Endometrial microvascular endothelial cells (primary cell): ENCODE measurements around the gene POU2F3. TPM values are rescaled to one million over a fixed set of nuclear protein-coding genes. Genes with fewer than 3 reads are reported as not detected.

Experiments
- in situ Hi-C: cut with HindIII; loops from 2 replicates; pipeline ENCODE4 v1.10.0; 2017; ENCODE audit warnings: low sequenced_read_pairs, low pct_unique_long_range_greater_than_20kb; ENCODE audit errors: inconsistent ontology term
- total RNA-seq: library from RNA; depleted of rRNA; stranded (reverse); fragments of >200 nt; gene quantifications from one replicate; pipeline ENCODE4 v1.2.3, GENCODE V29; 2015; ENCODE audit errors: inconsistent ontology term

POU2F3 gene
- total RNA-seq, 1 donor from 2014 or later = 0.93 TPM

GRCh38 chr11:120344302-120345004 is 104.5 kb downstream of the POU2F3 start:
- in situ Hi-C loops = loop anchor here (25.0 kb wide), 1 partner anchor 143 kb away; no protein-coding TSS in a partner anchor

- in situ Hi-C loops = loop anchor here (25.0 kb wide), 1 partner anchor 141 kb away; no protein-coding TSS in a partner anchor
Measured at GRCh38 chr11:120346233-120346632, 106.3 kb downstream of the POU2F3 start.

- in situ Hi-C loops = no loop called here
Measured at GRCh38 chr11:120350637-120351036, 110.7 kb downstream of the POU2F3 start.

GRCh38 chr11:120352405-120352804 is 112.5 kb downstream of the POU2F3 start:
- in situ Hi-C loops = no loop called here

GRCh38 chr11:120354068-120354467 is 114.1 kb downstream of the POU2F3 start:
- in situ Hi-C loops = no loop called here

- in situ Hi-C loops = no loop called here
Measured at GRCh38 chr11:120354779-120355178, 114.8 kb downstream of the POU2F3 start.

GRCh38 chr11:120357620-120358019 is 117.7 kb downstream of the POU2F3 start:
- in situ Hi-C loops = no loop called here

GRCh38 chr11:120358729-120359128 is 118.8 kb downstream of the POU2F3 start:
- in situ Hi-C loops = no loop called here

GRCh38 chr11:120363436-120363835 is 123.5 kb downstream of the POU2F3 start:
- in situ Hi-C loops = no loop called here

- in situ Hi-C loops = no loop called here
Measured at GRCh38 chr11:120365512-120365911, 125.6 kb downstream of the POU2F3 start.

Other genes starting within 250 kb of the POU2F3 start
- gene TRIM29, start 102.0 kb upstream of the POU2F3 start, total RNA-seq = not detected
- 51.8 TPM for gene OAF, start 29.1 kb upstream of the POU2F3 start, total RNA-seq
- 14.6 TPM for gene TLCD5, start 85.2 kb downstream of the POU2F3 start, total RNA-seq
- 60.8 TPM for gene ARHGEF12, start 96.3 kb downstream of the POU2F3 start, total RNA-seq